Upper lobe of left lung (tissue), 4 donors: ENCODE results near the gene FAM20A.

Experiments
- EP300 ChIP-seq, 4 donors: sonication (generic); formaldehyde crosslinking; IDR thresholded peaks; one replicate each; pipeline ENCODE4 v1.5.1; 2017; ENCODE audit warnings: antibody characterized with exemption in 4 of 4, control low read depth in 2 of 4
- POLR2A ChIP-seq, 4 donors: fragments of 450-650 bp; IDR thresholded peaks; one replicate each; pipeline ENCODE4 v1.5.1; 2016 to 2017; ENCODE audit warnings: antibody characterized with exemption in 4 of 4, mild to moderate bottlenecking in 2 of 4
- POLR2AphosphoS5 ChIP-seq, 2 donors: sonication (generic); formaldehyde crosslinking; IDR thresholded peaks; one replicate each; pipeline ENCODE4 v1.5.1; 2017; ENCODE audit warnings: antibody characterized with exemption in 2 of 2
- TF ChIP-seq, protein P1 (sequence below), 6 experiments: fragments of 450-650 bp in 4 of 6; fragments of 200-600 bp in 2 of 6; sonication (generic) in 2 of 6; IDR thresholded peaks; one replicate each; pipeline ENCODE4 v1.5.1; 2016 to 2019; ENCODE audit warnings: antibody characterized with exemption in 6 of 6

DNA sequence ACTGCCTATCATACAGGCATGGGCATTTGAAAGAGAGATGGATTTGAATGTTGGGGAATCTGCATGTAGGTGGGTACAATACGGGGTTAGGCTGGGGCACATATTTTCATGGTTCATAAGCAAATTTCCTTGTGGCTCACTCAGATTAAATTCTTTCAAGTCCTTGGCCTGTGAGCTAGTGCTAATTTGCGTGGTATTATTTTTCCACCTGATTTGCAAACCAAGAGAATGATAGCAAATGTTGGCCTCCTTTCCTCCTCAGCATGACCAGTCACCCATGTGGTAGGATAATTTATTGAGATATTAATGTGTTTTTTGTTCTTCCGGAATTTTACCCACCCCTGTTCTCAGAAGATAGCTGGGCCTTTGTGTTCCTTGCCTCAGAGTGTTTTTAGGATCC, 22.9 kb downstream of the FAM20A start:
- TF ChIP-seq, protein P1, sequence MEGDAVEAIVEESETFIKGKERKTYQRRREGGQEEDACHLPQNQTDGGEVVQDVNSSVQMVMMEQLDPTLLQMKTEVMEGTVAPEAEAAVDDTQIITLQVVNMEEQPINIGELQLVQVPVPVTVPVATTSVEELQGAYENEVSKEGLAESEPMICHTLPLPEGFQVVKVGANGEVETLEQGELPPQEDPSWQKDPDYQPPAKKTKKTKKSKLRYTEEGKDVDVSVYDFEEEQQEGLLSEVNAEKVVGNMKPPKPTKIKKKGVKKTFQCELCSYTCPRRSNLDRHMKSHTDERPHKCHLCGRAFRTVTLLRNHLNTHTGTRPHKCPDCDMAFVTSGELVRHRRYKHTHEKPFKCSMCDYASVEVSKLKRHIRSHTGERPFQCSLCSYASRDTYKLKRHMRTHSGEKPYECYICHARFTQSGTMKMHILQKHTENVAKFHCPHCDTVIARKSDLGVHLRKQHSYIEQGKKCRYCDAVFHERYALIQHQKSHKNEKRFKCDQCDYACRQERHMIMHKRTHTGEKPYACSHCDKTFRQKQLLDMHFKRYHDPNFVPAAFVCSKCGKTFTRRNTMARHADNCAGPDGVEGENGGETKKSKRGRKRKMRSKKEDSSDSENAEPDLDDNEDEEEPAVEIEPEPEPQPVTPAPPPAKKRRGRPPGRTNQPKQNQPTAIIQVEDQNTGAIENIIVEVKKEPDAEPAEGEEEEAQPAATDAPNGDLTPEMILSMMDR (IDR thresholded peaks at IDR 0.05) = no peak
- TF ChIP-seq POLR2A (IDR thresholded peaks at IDR 0.05) = no peak
- no peak for TF ChIP-seq POLR2AphosphoS5 (IDR thresholded peaks at IDR 0.05)
- no peak for TF ChIP-seq EP300 (IDR thresholded peaks at IDR 0.05)
